Pancreas (tissue), 10 donors: ENCODE data around the gene LASP1NB. TPM values are rescaled to one million over a fixed set of nuclear protein-coding genes. Genes with fewer than 3 reads are reported as not detected.

ENCODE experiments used
- ATAC-seq, 4 donors: fragments of 200-7000 bp; cut with Tn5 transposase; one replicate each; pipeline versions ENCODE4 v1.8.0 to v1.9.1; 2020; ENCODE audit warnings: mild to moderate bottlenecking in 4 of 4, moderate library complexity in 4 of 4
- DNase-seq, 6 donors: peaks; one replicate each; pipeline ENCODE4 v3.0.0-alpha.2; 2020
- FAIRE-seq: peaks from 2 replicates; lab custom pipeline; 2012; peaks lifted over from hg19 to GRCh38; lab: Jason Lieb, UNC
- H3K27ac ChIP-seq, 4 donors: fragments of 200-600 bp; sonication (generic); 1 replicate in 3 of 4; 2 replicates in 1 of 4; pipeline versions ENCODE4 v1.5.0 to v1.8.0; 2020
- H3K27me3 ChIP-seq, 4 donors: fragments of 200-600 bp; one replicate each; pipeline ENCODE4 v1.8.0; 2021
- H3K36me3 ChIP-seq, 3 donors: fragments of 200-600 bp; sonication (generic) in 1 of 3; one replicate each; pipeline versions ENCODE4 v1.5.0 to v1.8.0; 2020 to 2021
- H3K4me1 ChIP-seq, 3 donors: fragments of 200-600 bp; one replicate each; pipeline ENCODE4 v1.8.0; 2021
- H3K4me3 ChIP-seq, 4 donors: fragments of 200-600 bp; sonication (generic) in 2 of 4; one replicate each; pipeline versions ENCODE4 v1.5.0 to v1.8.0; 2020 to 2021
- H3K9me3 ChIP-seq, 4 donors: fragments of 200-600 bp; one replicate each; pipeline ENCODE4 v1.8.0; 2021
- CTCF ChIP-seq, 4 donors: fragments of 200-600 bp; sonication (generic) in 3 of 4; IDR thresholded peaks; one replicate each; pipeline versions ENCODE4 v1.5.0 to v1.8.0; 2021; ENCODE audit warnings: antibody characterized with exemption in 4 of 4
- WGBS, 2 donors: extraction: QIAGEN DNeasy Blood & Tissue Kit; methylation state at CpG; one replicate each; pipeline ENCODE4 v1.1.7; 2013; 5-methylcytosine and 5-hydroxymethylcytosine counted together
- intact Hi-C, 3 donors: fragments of 100-400 bp; cut with DNase I; formaldehyde crosslinking; loops; one replicate each; pipeline versions ENCODE4 v1.11.1 to v1.14.2; 2022
- microRNA-seq, 2 donors: library from miRNA; unstranded; fragments of <30 nt; microRNA quantifications; one replicate each; pipeline versions ENCODE4 to v1.1.0, GENCODE V29; 2019 to 2020
- polyA plus RNA-seq, 2 donors: library from polyadenylated mRNA; stranded (reverse); fragments of 200-250 nt; gene quantifications; one replicate each; pipeline ENCODE4 v1.2.3, GENCODE V29; 2013
- total RNA-seq, 6 donors: library from RNA; stranded (reverse); fragmentation: NEBNext Ultra II Directional in 4 of 6; extraction: Animal tissue kit (Norgen Biotek cat#: 25700) in 4 of 6; gene quantifications; one replicate each; pipeline versions ENCODE4 v1.2.1 to v1.2.4, GENCODE V29; 2021 to 2023
- donor health status: healthy with polysubstance abuse.
- donor health status: DM: no; HTN: no; CAD: no; lungs with moderate emphysema.
- donor health status: DM: no; HTN: no; CAD: no.
- donor health status: control.
- donor health status: control.
- donor health status: Bipolar disorder and iron deficiency.
- donor health status: DM: yes; HTN: yes; CAD: no.
- donor health status: DM: no; HTN: no; CAD: no.
- donor health status: DM: no; HTN: no; CAD: no.
- donor health status: DM: yes; HTN: yes; CAD: no.

LASP1NB gene

GRCh38 chr17:38978180-38978579 is 52.8 kb downstream of the LASP1NB start:
- H3K27me3 ChIP-seq, result no peaks in the 10 kb centered on the region
- 90 to 96% methylated on average over 4 of the region's 4 CpGs for WGBS, 2 donors
- H3K4me3 ChIP-seq, result no peak overlapping the region
- no peak for DNase-seq
- intact Hi-C loops, result loop anchor here in 2 of 3 donors (10.0 kb wide), 1 partner anchor 257 kb away; no protein-coding TSS in a partner anchor
- no peak for ATAC-seq
- no peak for TF ChIP-seq CTCF (IDR thresholded peaks at IDR 0.05)
- no peak overlapping the region for H3K27ac ChIP-seq
- no peaks in the 10 kb centered on the region for H3K4me1 ChIP-seq
- no peaks in the 10 kb centered on the region for H3K36me3 ChIP-seq
- no peaks in the 10 kb centered on the region for H3K9me3 ChIP-seq
- no peak for FAIRE-seq

Small RNAs within 50 kb of the gene (microRNA-seq; reads per million reads assigned to microRNA genes)
- 0 to 0.29 reads per million in 2 donors for gene MIR6779

Other genes with a start within 250 kb of the LASP1NB start
- 100 to 1,000 TPM in 1 of 6 donors, 10 to 100 TPM in 5; 51.3 to 112 (median 67.4) TPM for gene MLLT6, start 220.3 kb upstream of the LASP1NB start, total RNA-seq
- gene MLLT6, start 220.3 kb upstream of the LASP1NB start, polyA plus RNA-seq, result 100 to 1,000 TPM in 1 of 2 donors, 10 to 100 TPM in 1; 69.9 to 181 TPM
- 10 to 100 TPM; 27.5 to 44.3 (median 30.9) TPM for gene CISD3, start 195.3 kb upstream of the LASP1NB start, total RNA-seq
- gene CISD3, start 195.3 kb upstream of the LASP1NB start, polyA plus RNA-seq, result 10 to 100 TPM; 28.1 to 34.9 TPM
- 10 to 100 TPM; 12.9 to 25.2 (median 21.1) TPM for gene PCGF2, start 177.3 kb upstream of the LASP1NB start, total RNA-seq
- gene PCGF2, start 177.3 kb upstream of the LASP1NB start, polyA plus RNA-seq, result 10 to 100 TPM; 39.2 to 39.6 TPM
- 10 to 100 TPM; 27.7 to 74.7 (median 54.5) TPM for gene PSMB3, start 172.9 kb upstream of the LASP1NB start, total RNA-seq
- 100 to 1,000 TPM; 104 to 107 TPM for gene PSMB3, start 172.9 kb upstream of the LASP1NB start, polyA plus RNA-seq
- 10 to 100 TPM in 5 of 6 donors, 1 to 10 TPM in 1; 9.0 to 22.2 (median 11.7) TPM for gene PIP4K2B, start 126.1 kb upstream of the LASP1NB start, total RNA-seq
- 10 to 100 TPM; 14.2 to 17.0 TPM for gene PIP4K2B, start 126.1 kb upstream of the LASP1NB start, polyA plus RNA-seq
- 10 to 100 TPM in 1 of 6 donors, 1 to 10 TPM in 5; 7.5 to 11.4 (median 8.0) TPM for gene CWC25, start 100.3 kb upstream of the LASP1NB start, total RNA-seq
- gene CWC25, start 100.3 kb upstream of the LASP1NB start, polyA plus RNA-seq, result 10 to 100 TPM; 19.4 to 24.0 TPM
- 100 to 1,000 TPM; 569 to 994 (median 828) TPM for gene RPL23, start 71.9 kb upstream of the LASP1NB start, total RNA-seq
- 1,000 to 10,000 TPM; 1,404 to 1,507 TPM for gene RPL23, start 71.9 kb upstream of the LASP1NB start, polyA plus RNA-seq
- 10 to 100 TPM; 48.2 to 98.6 (median 60.9) TPM for gene LASP1, start 55.6 kb upstream of the LASP1NB start, total RNA-seq
- 10 to 100 TPM; 35.7 to 36.0 TPM for gene LASP1, start 55.6 kb upstream of the LASP1NB start, polyA plus RNA-seq
- under 1 TPM in 1 of 6 donors, not detected in 5; 0.06 TPM for gene FBXO47, start 41.8 kb downstream of the LASP1NB start, total RNA-seq
- gene FBXO47, start 41.8 kb downstream of the LASP1NB start, polyA plus RNA-seq, result not detected
- gene PLXDC1, start 226.0 kb downstream of the LASP1NB start, total RNA-seq, result 1 to 10 TPM in 5 of 6 donors, under 1 TPM in 1; 0.88 to 5.6 (median 1.8) TPM
- gene PLXDC1, start 226.0 kb downstream of the LASP1NB start, polyA plus RNA-seq, result 1 to 10 TPM; 1.8 to 4.0 TPM
- gene ARL5C, start 240.5 kb downstream of the LASP1NB start, total RNA-seq, result under 1 TPM in 4 of 6 donors, not detected in 2; 0.31 to 0.87 (median 0.72) TPM
- 1 to 10 TPM in 1 of 2 donors, not detected in 1; 1.0 TPM for gene ARL5C, start 240.5 kb downstream of the LASP1NB start, polyA plus RNA-seq